ENCODE data around the gene MARCHF4. TPM values are rescaled to one million over a fixed set of nuclear protein-coding genes. Genes with fewer than 3 reads are reported as not detected.

The MARCHF4 gene
- total and polyA plus RNA-seq, 2 experiments from 2014 or later, result 0.45 to 1.1 TPM

DNA sequence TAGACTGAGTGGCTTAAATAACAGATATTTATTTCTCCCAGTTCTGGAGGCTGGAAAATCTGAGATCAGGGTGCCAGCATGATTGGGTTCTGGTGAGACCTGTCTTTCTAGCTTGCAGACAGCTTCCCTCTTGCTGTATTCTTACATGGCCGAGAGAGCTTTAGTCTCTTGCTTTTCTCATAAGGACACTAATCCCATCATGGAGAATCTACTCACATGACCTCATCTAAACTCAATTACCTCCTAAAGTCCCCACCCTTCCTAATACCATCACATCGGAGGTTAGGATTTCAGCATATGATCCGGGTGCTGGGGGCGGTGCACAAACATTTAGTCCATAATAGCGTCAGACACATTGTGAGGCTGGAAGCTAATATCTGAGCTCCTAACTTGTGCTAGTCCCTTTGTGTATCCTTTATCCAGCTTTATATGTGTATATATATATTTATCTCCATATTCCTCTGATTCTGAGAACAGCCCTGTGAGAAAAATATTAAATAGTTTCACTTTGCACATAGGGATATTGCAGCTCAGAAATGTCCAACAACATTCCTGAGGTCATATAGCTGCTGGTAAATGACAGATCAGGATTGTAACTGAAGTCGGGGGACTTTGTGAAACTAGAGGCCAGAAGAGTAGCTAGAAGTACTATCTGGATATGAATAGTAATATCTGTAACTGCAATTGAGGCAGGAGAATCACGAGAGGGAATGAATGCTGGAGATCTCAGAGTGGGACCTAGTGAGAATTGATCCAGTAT, 28.9 kb downstream of the MARCHF4 start:
- Histone ChIP-seq H3K79me2 (replicated peaks; ENCODE audit: insufficient read depth) (no peaks in the 10 kb centered on the region), H3K4me3 (no peak overlapping the region), H4K20me1 (replicated peaks; ENCODE audit: insufficient read depth) (no peaks in the 10 kb centered on the region), H3K36me3 (ENCODE audit: insufficient read depth) (no peaks in the 10 kb centered on the region), H3K4me2 (no peak overlapping the region), H3F3A (replicated peaks; ENCODE audit: low read depth) (peaks cover 2% of the 10 kb centered on the region; the same call in 1 of the 2 replicates), H3K27me3 (ENCODE audit: insufficient read depth) (no peaks in the 10 kb centered on the region), H2AFZ (no peak overlapping the region), H3K9me2 (ENCODE audit: insufficient read depth) (peaks cover 22% of the 10 kb centered on the region; the same call in 1 of the 2 replicates), H3K27ac (ENCODE audit: low read depth) (no peak overlapping the region), H3K4me1 (ENCODE audit: insufficient read depth) (peaks cover 48% of the 10 kb centered on the region)
- no peak overlapping the region for H3K27ac Mint-ChIP-seq
- H3K36me3 Mint-ChIP-seq (ENCODE audit: low read depth), result no peaks in the 10 kb centered on the region
- no peak for TF ChIP-seq JUNB (IDR thresholded peaks at IDR 0.05; ENCODE audit: unreplicated experiment)
- TF ChIP-seq EZH2 (IDR thresholded peaks at IDR 0.05; ENCODE audit: low read depth, unreplicated experiment), result no peak
- no peak for TF ChIP-seq EZH2phosphoT487 (IDR thresholded peaks at IDR 0.05; ENCODE audit: unreplicated experiment)
- TF ChIP-seq, protein P1, sequence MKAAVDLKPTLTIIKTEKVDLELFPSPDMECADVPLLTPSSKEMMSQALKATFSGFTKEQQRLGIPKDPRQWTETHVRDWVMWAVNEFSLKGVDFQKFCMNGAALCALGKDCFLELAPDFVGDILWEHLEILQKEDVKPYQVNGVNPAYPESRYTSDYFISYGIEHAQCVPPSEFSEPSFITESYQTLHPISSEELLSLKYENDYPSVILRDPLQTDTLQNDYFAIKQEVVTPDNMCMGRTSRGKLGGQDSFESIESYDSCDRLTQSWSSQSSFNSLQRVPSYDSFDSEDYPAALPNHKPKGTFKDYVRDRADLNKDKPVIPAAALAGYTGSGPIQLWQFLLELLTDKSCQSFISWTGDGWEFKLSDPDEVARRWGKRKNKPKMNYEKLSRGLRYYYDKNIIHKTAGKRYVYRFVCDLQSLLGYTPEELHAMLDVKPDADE (IDR thresholded peaks at IDR 0.05), result no peak
- no peak for TF ChIP-seq CREB1 (CRISPR knock-in tag; IDR thresholded peaks at IDR 0.05; ENCODE audit: low read depth)
- TF ChIP-seq POLR2AphosphoS5 (IDR thresholded peaks at IDR 0.05; ENCODE audit: low read depth), result no peak
- TF ChIP-seq ZNF114 (CRISPR knock-in tag; IDR thresholded peaks at IDR 0.05), result no peak
- TF ChIP-seq STAT1 (IDR thresholded peaks at IDR 0.05; ENCODE audit: unreplicated experiment), result no peak
- TF ChIP-seq, protein P2, sequence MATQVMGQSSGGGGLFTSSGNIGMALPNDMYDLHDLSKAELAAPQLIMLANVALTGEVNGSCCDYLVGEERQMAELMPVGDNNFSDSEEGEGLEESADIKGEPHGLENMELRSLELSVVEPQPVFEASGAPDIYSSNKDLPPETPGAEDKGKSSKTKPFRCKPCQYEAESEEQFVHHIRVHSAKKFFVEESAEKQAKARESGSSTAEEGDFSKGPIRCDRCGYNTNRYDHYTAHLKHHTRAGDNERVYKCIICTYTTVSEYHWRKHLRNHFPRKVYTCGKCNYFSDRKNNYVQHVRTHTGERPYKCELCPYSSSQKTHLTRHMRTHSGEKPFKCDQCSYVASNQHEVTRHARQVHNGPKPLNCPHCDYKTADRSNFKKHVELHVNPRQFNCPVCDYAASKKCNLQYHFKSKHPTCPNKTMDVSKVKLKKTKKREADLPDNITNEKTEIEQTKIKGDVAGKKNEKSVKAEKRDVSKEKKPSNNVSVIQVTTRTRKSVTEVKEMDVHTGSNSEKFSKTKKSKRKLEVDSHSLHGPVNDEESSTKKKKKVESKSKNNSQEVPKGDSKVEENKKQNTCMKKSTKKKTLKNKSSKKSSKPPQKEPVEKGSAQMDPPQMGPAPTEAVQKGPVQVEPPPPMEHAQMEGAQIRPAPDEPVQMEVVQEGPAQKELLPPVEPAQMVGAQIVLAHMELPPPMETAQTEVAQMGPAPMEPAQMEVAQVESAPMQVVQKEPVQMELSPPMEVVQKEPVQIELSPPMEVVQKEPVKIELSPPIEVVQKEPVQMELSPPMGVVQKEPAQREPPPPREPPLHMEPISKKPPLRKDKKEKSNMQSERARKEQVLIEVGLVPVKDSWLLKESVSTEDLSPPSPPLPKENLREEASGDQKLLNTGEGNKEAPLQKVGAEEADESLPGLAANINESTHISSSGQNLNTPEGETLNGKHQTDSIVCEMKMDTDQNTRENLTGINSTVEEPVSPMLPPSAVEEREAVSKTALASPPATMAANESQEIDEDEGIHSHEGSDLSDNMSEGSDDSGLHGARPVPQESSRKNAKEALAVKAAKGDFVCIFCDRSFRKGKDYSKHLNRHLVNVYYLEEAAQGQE (IDR thresholded peaks at IDR 0.05; ENCODE audit: unreplicated experiment), result no peak
- TF ChIP-seq ZNF331 (CRISPR knock-in tag; IDR thresholded peaks at IDR 0.05; ENCODE audit: low read depth), result no peak
- no peak overlapping the region for H3K4me3 Mint-ChIP-seq
- no peaks in the 10 kb centered on the region for H3K9me3 Mint-ChIP-seq
- peaks cover 8% of the 10 kb centered on the region for H3K27me3 Mint-ChIP-seq (ENCODE audit: insufficient read depth, low read depth, poor library complexity)
- no peak for ATAC-seq
- peaks cover 65% of the 10 kb centered on the region for H3K4me1 Mint-ChIP-seq
- no peak for DNase-seq (ENCODE audit: low spot score)

GRCh38 chr2:216341121-216341520, 31.2 kb downstream of the MARCHF4 start:
- no peaks in the 10 kb centered on the region for H3K36me3 Mint-ChIP-seq (ENCODE audit: low read depth)
- TF ChIP-seq CTCF (conservative IDR thresholded peaks at IDR 0.05; ENCODE audit: low read depth in 2 of 2) (no peak), CREB1 (CRISPR knock-in tag; IDR thresholded peaks at IDR 0.05; ENCODE audit: low read depth) (no peak), POLR2AphosphoS5 (IDR thresholded peaks at IDR 0.05; ENCODE audit: low read depth) (no peak), ZNF114 (CRISPR knock-in tag; IDR thresholded peaks at IDR 0.05) (no peak), ZNF331 (CRISPR knock-in tag; IDR thresholded peaks at IDR 0.05; ENCODE audit: low read depth) (no peak), NANOG (IDR thresholded peaks at IDR 0.05; ENCODE audit: borderline replicate concordance) (no peak)
- TF ChIP-seq, protein P1 (IDR thresholded peaks at IDR 0.05), result no peak

More at GRCh38 chr2:216341121-216341520, 31.2 kb downstream of the MARCHF4 start:
- ATAC-seq, result peak; percentile 18
- Mint-ChIP-seq H3K4me1 (peaks cover 56% of the 10 kb centered on the region), H3K27me3 (ENCODE audit: insufficient read depth, low read depth, poor library complexity) (peaks cover 5% of the 10 kb centered on the region), H3K9me3 (no peaks in the 10 kb centered on the region), H3K27ac (peak overlapping the region; percentile 54; the same call in 1 of the 2 replicates), H3K4me3 (peak overlapping the region; percentile 9; the same call in 1 of the 3 replicates)
- H3K79me2 ChIP-seq (replicated peaks; ENCODE audit: insufficient read depth), result no peaks in the 10 kb centered on the region
- no peaks in the 10 kb centered on the region for H3K27me3 ChIP-seq (ENCODE audit: insufficient read depth)
- no peak overlapping the region; the same call in 1 of the 2 replicates for H3K27ac ChIP-seq (ENCODE audit: low read depth)
- peak overlapping the region; percentile 55; the same call in 1 of the 2 replicates for H3K4me2 ChIP-seq
- peaks cover 43% of the 10 kb centered on the region for H3K4me1 ChIP-seq (ENCODE audit: insufficient read depth)
- H3K9me2 ChIP-seq (ENCODE audit: insufficient read depth), result peaks cover 20% of the 10 kb centered on the region; the same call in 1 of the 2 replicates
- H2AFZ ChIP-seq, result peak overlapping the region; percentile 47; the same call in 1 of the 2 replicates
- no peaks in the 10 kb centered on the region for H3K36me3 ChIP-seq (ENCODE audit: insufficient read depth)
- no peak overlapping the region for H3K4me3 ChIP-seq
- H4K20me1 ChIP-seq (replicated peaks; ENCODE audit: insufficient read depth), result no peaks in the 10 kb centered on the region
- H3F3A ChIP-seq (replicated peaks; ENCODE audit: low read depth), result peaks cover 2% of the 10 kb centered on the region; the same call in 1 of the 2 replicates
- DNase-seq (ENCODE audit: low spot score), result no peak
